ENCODE measurements around the gene HINFP.

DNA sequence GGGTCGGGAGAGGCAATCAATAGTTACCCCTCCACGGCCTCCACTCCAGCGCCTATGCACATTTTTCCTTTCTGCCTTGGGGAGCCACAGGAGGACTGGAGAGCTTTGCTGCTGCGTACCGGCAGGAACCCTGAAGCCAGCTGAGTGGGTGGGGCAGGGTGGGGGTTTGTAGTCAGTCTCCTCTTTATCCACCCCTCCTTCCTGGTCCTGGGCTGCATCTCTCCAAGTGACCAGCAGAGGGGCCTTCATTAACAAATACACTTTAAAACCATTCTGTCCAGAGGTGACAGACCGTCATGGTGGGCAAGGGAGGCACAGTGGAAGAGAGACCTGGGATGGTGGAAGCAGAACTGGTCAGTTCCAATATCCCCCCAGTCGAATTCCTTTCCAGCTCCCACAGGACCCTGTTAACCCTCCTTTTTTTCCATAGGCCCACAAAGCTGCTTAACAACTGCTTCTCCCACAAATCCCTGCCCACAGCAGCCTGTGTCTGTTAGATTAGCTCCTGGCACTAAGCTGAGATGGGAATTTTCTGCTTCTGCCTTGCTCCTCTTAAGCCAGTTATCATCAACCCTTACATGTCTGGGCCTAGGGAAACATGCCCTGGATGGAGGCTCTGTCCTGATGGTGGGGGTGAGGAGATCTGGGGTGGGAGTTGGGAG is 23.6 kb downstream of the HINFP start:
- TF ChIP-seq POLR2A (IDR thresholded peaks at IDR 0.05), result no peak
- TF ChIP-seq, protein P1, sequence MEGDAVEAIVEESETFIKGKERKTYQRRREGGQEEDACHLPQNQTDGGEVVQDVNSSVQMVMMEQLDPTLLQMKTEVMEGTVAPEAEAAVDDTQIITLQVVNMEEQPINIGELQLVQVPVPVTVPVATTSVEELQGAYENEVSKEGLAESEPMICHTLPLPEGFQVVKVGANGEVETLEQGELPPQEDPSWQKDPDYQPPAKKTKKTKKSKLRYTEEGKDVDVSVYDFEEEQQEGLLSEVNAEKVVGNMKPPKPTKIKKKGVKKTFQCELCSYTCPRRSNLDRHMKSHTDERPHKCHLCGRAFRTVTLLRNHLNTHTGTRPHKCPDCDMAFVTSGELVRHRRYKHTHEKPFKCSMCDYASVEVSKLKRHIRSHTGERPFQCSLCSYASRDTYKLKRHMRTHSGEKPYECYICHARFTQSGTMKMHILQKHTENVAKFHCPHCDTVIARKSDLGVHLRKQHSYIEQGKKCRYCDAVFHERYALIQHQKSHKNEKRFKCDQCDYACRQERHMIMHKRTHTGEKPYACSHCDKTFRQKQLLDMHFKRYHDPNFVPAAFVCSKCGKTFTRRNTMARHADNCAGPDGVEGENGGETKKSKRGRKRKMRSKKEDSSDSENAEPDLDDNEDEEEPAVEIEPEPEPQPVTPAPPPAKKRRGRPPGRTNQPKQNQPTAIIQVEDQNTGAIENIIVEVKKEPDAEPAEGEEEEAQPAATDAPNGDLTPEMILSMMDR (IDR thresholded peaks at IDR 0.05), result peak; percentile 23 to 66 (median 65)
